ENCODE results near the gene TXNDC11. TPM values are rescaled to one million over a fixed set of nuclear protein-coding genes. Genes with fewer than 3 reads are reported as not detected.

Gene TXNDC11
- total and polyA plus RNA-seq, 4 donors: 19.9 to 43.6 (median 41.1) TPM

GRCh38 chr16:11743308-11744074 is 834 bp upstream of the TXNDC11 start:
- Histone ChIP-seq H3K27ac (ENCODE audit: low read depth in 1 of 2, low read length in 2 of 2) (peak overlapping the region in 1 of 2 donors; percentile 76), H3K36me3 (ENCODE audit: control insufficient read depth in 1 of 2, insufficient read depth in 2 of 2, low read length in 1 of 2) (no peaks in the 10 kb centered on the region), H3K4me1 (ENCODE audit: control insufficient read depth in 1 of 2, insufficient read depth in 2 of 2, low read length in 2 of 2) (no peaks in the 10 kb centered on the region), H3K27me3 (ENCODE audit: control insufficient read depth in 1 of 2, insufficient read depth in 2 of 2, low read length in 1 of 2) (no peaks in the 10 kb centered on the region), H3K4me3 (ENCODE audit: low read length in 2 of 2) (no peak overlapping the region), H3K9me3 (ENCODE audit: control insufficient read depth, low read length) (no peaks in the 10 kb centered on the region)
- DNase-seq (peak in 1 of 2 donors; percentile 72), ATAC-seq (ENCODE audit: low FRiP score) (no peak)
- intact Hi-C loops (cut with DNase I): loop anchor here (2.0 to 5.0 kb wide), 2 partner anchors 39 to 53 kb away; partner anchors contain the start of gene ZC3H7A (in 1 of the 2)
- WGBS, 2 donors: 52 to 54% methylated on average over 21 of the region's 21 CpGs

DNA sequence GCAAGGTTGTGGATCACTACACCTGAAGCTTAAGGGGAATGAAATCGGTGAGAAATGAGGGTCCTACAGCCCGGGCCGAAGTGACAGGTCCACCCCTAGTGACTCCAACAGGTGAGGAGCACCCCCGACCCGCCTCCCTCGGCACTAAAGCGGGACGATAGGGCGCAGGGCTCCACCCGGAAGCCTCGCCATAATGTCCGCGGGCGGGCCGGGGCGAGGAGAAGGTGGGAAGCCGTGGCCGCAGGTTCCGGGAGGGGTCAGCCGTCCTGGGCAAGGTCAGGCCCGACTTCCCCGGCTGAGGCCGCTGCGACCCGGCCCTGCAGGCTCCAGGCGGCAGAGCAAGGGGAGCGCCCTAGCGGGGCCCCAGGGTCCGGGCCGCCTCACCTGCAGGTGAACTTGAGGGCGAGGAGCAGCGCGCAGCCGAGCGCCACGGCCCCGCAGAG is 543 bp downstream of the TXNDC11 start:
- Histone ChIP-seq H3K4me3 (ENCODE audit: low read length in 2 of 2) (peak overlapping the region; percentile 36 to 97), H3K27me3 (ENCODE audit: control insufficient read depth in 1 of 2, insufficient read depth in 2 of 2, low read length in 1 of 2) (no peaks in the 10 kb centered on the region), H3K4me1 (ENCODE audit: control insufficient read depth in 1 of 2, insufficient read depth in 2 of 2, low read length in 2 of 2) (no peaks in the 10 kb centered on the region), H3K9me3 (ENCODE audit: control insufficient read depth, low read length) (no peaks in the 10 kb centered on the region), H3K27ac (ENCODE audit: low read depth in 1 of 2, low read length in 2 of 2) (peak overlapping the region; percentile 75 to 93), H3K36me3 (ENCODE audit: control insufficient read depth in 1 of 2, insufficient read depth in 2 of 2, low read length in 1 of 2) (no peaks in the 10 kb centered on the region)
- peak; percentile 66 to 83 for DNase-seq
- peak; percentile 12 for ATAC-seq (ENCODE audit: low FRiP score)
- intact Hi-C loops (cut with DNase I): loop anchor here (2.0 to 5.0 kb wide), 2 partner anchors 40 to 55 kb away; partner anchors contain the start of gene ZC3H7A (in 1 of the 2)
- WGBS, 2 donors: 0% methylated on average over 33 to 37 of the region's 37 CpGs

DNA sequence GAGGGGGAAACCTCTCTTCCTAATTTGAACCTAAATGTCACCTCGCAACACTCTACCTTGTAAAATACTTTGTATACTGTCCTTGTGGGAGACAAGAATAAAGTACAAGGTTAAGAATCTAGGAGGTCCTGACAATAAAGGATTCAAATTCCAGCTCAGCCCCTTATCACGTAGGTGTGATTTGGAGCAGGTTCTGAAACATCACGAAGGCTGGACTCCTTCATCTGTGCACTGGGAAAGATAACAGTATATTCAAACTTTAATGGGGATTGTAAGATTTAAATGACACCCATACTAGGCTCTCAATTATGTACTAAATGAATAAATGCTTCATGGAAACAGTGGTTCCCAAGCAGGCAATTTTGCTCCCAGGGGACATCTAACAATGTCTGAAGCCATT is 2.1 kb downstream of the TXNDC11 start:
- no peaks in the 10 kb centered on the region for H3K9me3 ChIP-seq (ENCODE audit: control insufficient read depth, low read length)
- 44 to 46% methylated on average over 3 of the region's 3 CpGs for WGBS, 2 donors
- DNase-seq (no peak), ATAC-seq (ENCODE audit: low FRiP score) (no peak)
- peaks cover 0 to 5% of the 10 kb centered on the region in 2 donors for H3K36me3 ChIP-seq (ENCODE audit: control insufficient read depth in 1 of 2, insufficient read depth in 2 of 2, low read length in 1 of 2)
- no peak overlapping the region for H3K27ac ChIP-seq (ENCODE audit: low read depth in 1 of 2, low read length in 2 of 2)
- no peaks in the 10 kb centered on the region for H3K27me3 ChIP-seq (ENCODE audit: control insufficient read depth in 1 of 2, insufficient read depth in 2 of 2, low read length in 1 of 2)
- intact Hi-C loops (cut with DNase I): loop anchor here in 1 of 2 donors (5.0 kb wide), 1 partner anchor 42 kb away; no protein-coding TSS in a partner anchor
- no peak overlapping the region for H3K4me3 ChIP-seq (ENCODE audit: low read length in 2 of 2)
- no peaks in the 10 kb centered on the region for H3K4me1 ChIP-seq (ENCODE audit: control insufficient read depth in 1 of 2, insufficient read depth in 2 of 2, low read length in 2 of 2)

DNA sequence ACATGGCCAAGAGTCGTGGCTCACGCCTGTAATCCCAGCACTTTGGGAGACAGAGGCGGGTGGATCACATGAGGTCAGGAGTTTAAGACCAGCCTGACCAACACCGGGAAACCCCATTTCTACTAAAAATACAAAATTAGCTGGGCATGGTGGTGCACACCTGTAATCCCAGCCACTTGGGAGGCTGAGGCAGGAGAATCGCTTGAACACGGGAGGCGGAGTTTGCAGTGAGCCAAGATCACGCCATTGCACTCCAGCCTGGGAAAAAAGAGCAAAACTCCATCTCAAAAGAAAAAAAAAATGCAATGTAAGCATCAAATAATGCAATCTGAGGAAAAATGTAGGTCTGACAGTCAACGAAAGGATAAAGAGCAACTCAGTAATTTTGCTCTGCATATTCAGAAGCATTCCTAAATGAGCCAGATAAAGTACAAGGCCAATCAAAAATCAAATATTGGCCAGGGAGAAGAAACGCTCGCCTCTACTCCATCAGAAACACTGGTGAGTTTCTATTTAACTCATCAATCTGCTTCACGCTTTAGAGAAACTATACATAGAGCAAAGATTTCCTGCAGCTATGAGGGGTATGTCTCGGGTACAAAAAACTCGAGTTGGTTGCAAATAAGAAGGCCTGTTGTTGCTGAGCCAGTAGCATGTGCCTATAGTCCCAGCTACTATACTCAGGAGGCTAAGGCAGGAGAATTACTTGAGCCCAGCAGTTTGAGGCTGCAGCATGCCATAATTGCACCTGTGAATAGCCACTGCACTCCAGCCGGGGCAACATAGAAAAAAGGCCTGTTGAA is 3.7 kb downstream of the TXNDC11 start:
- no peaks in the 10 kb centered on the region for H3K4me1 ChIP-seq (ENCODE audit: control insufficient read depth in 1 of 2, insufficient read depth in 2 of 2, low read length in 2 of 2)
- WGBS, 2 donors: 90 to 91% methylated on average over 15 of the region's 15 CpGs

DNA sequence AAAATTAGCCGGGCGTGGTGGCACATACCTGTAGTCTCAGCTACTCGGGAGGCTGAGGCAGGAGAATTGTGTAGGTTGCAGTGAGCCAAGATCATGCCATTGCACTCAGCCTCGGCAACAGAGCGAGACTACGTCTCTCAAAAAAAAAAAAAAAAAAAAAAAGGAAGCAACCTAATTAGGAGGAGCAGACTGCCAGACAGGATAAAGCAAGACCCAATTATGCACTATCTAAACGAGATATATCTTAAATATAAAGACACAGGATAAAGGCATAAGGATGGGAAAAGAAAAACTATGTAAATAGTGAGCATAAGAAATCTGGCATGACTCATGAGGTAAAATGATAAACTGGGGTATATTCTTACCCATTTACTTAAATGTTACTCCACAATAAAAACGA is 4.9 kb downstream of the TXNDC11 start:
- no peaks in the 10 kb centered on the region for H3K4me1 ChIP-seq (ENCODE audit: control insufficient read depth in 1 of 2, insufficient read depth in 2 of 2, low read length in 2 of 2)

More for the DNA sequence above, 3.7 kb downstream of the TXNDC11 start:
- H3K9me3 ChIP-seq (ENCODE audit: control insufficient read depth, low read length): no peaks in the 10 kb centered on the region
- H3K27me3 ChIP-seq (ENCODE audit: control insufficient read depth in 1 of 2, insufficient read depth in 2 of 2, low read length in 1 of 2): no peaks in the 10 kb centered on the region
- ATAC-seq (ENCODE audit: low FRiP score) (no peak), DNase-seq (no peak)
- peaks cover 0 to 5% of the 10 kb centered on the region in 2 donors for H3K36me3 ChIP-seq (ENCODE audit: control insufficient read depth in 1 of 2, insufficient read depth in 2 of 2, low read length in 1 of 2)
- H3K27ac ChIP-seq (ENCODE audit: low read depth in 1 of 2, low read length in 2 of 2): no peak overlapping the region
- intact Hi-C loops (cut with DNase I): no loop called here
- no peak overlapping the region for H3K4me3 ChIP-seq (ENCODE audit: low read length in 2 of 2)

DNA sequence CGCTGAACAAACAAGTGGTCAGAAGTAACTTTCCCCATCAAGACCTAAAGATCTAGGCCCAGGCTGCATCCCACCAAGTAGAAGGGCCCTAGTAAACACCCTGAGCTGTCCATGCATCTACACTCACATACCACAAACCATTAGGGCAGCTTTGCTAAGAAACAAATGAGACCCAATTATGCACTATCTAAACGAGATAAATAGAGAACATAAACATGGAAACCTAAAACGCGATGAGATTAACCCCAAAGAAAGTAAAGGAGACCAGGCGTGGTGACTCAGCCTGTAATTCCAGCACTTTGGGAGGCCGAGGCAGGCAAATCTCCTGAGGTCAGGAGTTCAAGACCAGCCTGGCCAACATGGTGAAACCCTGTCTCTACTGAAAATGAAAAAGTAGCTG is 5.8 kb downstream of the TXNDC11 start:
- Histone ChIP-seq H3K4me1 (ENCODE audit: control insufficient read depth in 1 of 2, insufficient read depth in 2 of 2, low read length in 2 of 2) (no peaks in the 10 kb centered on the region), H3K27me3 (ENCODE audit: control insufficient read depth in 1 of 2, insufficient read depth in 2 of 2, low read length in 1 of 2) (no peaks in the 10 kb centered on the region), H3K4me3 (ENCODE audit: low read length in 2 of 2) (no peak overlapping the region), H3K36me3 (ENCODE audit: control insufficient read depth in 1 of 2, insufficient read depth in 2 of 2, low read length in 1 of 2) (peaks cover 0 to 6% of the 10 kb centered on the region in 2 donors), H3K9me3 (ENCODE audit: control insufficient read depth, low read length) (no peaks in the 10 kb centered on the region), H3K27ac (ENCODE audit: low read depth in 1 of 2, low read length in 2 of 2) (no peak overlapping the region)
- no peak for DNase-seq
- WGBS, 2 donors: 87 to 91% methylated on average over 6 of the region's 6 CpGs
- no peak for ATAC-seq (ENCODE audit: low FRiP score)
- intact Hi-C loops (cut with DNase I): no loop called here

More for the DNA sequence above, 4.9 kb downstream of the TXNDC11 start:
- Histone ChIP-seq H3K4me3 (ENCODE audit: low read length in 2 of 2) (no peak overlapping the region), H3K36me3 (ENCODE audit: control insufficient read depth in 1 of 2, insufficient read depth in 2 of 2, low read length in 1 of 2) (peaks cover 0 to 5% of the 10 kb centered on the region in 2 donors), H3K9me3 (ENCODE audit: control insufficient read depth, low read length) (no peaks in the 10 kb centered on the region), H3K27me3 (ENCODE audit: control insufficient read depth in 1 of 2, insufficient read depth in 2 of 2, low read length in 1 of 2) (no peaks in the 10 kb centered on the region), H3K27ac (ENCODE audit: low read depth in 1 of 2, low read length in 2 of 2) (no peak overlapping the region)
- intact Hi-C loops (cut with DNase I): no loop called here
- DNase-seq: no peak
- ATAC-seq (ENCODE audit: low FRiP score): no peak
- WGBS, 2 donors: 74 to 80% methylated on average over 8 of the region's 8 CpGs

DNA sequence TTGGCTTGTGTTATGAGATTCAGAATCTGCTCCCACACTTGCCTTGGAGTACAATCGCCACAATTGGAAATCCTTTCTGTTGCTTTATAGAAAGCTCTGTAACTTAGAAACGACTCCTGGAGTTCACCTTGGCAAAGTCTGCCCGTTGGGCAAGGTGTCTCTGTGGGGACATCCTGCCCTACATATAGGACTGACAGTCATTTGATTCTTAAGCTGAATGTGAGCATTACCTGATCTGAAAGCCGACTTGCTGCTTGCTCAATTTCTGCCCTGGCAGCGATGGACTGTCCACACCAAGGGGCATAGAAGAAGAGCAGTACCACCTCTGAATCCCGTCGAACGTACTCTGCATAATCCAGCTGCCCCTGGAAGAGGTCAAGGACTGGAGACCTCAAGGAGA is 6.9 kb downstream of the TXNDC11 start:
- Histone ChIP-seq H3K9me3 (ENCODE audit: control insufficient read depth, low read length) (no peaks in the 10 kb centered on the region), H3K27ac (ENCODE audit: low read depth in 1 of 2, low read length in 2 of 2) (peak overlapping the region in 1 of 2 donors; percentile 17), H3K4me1 (ENCODE audit: control insufficient read depth in 1 of 2, insufficient read depth in 2 of 2, low read length in 2 of 2) (no peaks in the 10 kb centered on the region), H3K27me3 (ENCODE audit: control insufficient read depth in 1 of 2, insufficient read depth in 2 of 2, low read length in 1 of 2) (no peaks in the 10 kb centered on the region), H3K4me3 (ENCODE audit: low read length in 2 of 2) (no peak overlapping the region), H3K36me3 (ENCODE audit: control insufficient read depth in 1 of 2, insufficient read depth in 2 of 2, low read length in 1 of 2) (peaks cover 2 to 8% of the 10 kb centered on the region in 2 donors)
- 72 to 77% methylated on average over 8 of the region's 8 CpGs for WGBS, 2 donors
- intact Hi-C loops (cut with DNase I): no loop called here
- ATAC-seq (ENCODE audit: low FRiP score): no peak
- DNase-seq: no peak

- no peak for DNase-seq
- 11 to 17% methylated on average over 6 of the region's 6 CpGs for whole genome bisulfite sequencing, 2 donors
- ATAC-seq (ENCODE audit: low FRiP score): peak; percentile 41
- peaks cover 2 to 8% of the 10 kb centered on the region in 2 donors for H3K36me3 ChIP-seq (ENCODE audit: control insufficient read depth in 1 of 2, insufficient read depth in 2 of 2, low read length in 1 of 2)
- intact Hi-C loops (cut with DNase I): no loop called here
- H3K27ac ChIP-seq (ENCODE audit: low read depth in 1 of 2, low read length in 2 of 2): peak overlapping the region in 1 of 2 donors; percentile 42
- no peaks in the 10 kb centered on the region for H3K27me3 ChIP-seq (ENCODE audit: control insufficient read depth in 1 of 2, insufficient read depth in 2 of 2, low read length in 1 of 2)
- H3K4me3 ChIP-seq (ENCODE audit: low read length in 2 of 2): no peak overlapping the region
- H3K9me3 ChIP-seq (ENCODE audit: control insufficient read depth, low read length): no peaks in the 10 kb centered on the region
- no peaks in the 10 kb centered on the region for H3K4me1 ChIP-seq (ENCODE audit: control insufficient read depth in 1 of 2, insufficient read depth in 2 of 2, low read length in 2 of 2)
Observed at GRCh38 chr16:11734653-11735043, 8.0 kb downstream of the TXNDC11 start.
